Lower leg skin (tissue), 4 donors: ENCODE data around the gene HEATR5A. TPM values are rescaled to one million over a fixed set of nuclear protein-coding genes. Genes with fewer than 3 reads are reported as not detected.
"Not testable (repeated sequence)": the region's sequence is repeated elsewhere in the genome, so short reads cannot be mapped to it uniquely, and the experiment has no call there.

ENCODE experiments used
- DNase-seq, 2 donors: peaks; one replicate each; pipeline ENCODE4 v3.0.0-alpha.2; 2019; ENCODE audit warnings: low spot score in 2 of 2
- H3K4me3 ChIP-seq: fragments of 200-600 bp; sonication (generic); 2 replicates; pipeline ENCODE4 v1.5.1; 2017; ENCODE audit warnings: mild to moderate bottlenecking, low read depth; ENCODE audit not compliant: poor library complexity, severe bottlenecking
- POLR2A ChIP-seq, 2 donors: fragments of 450-650 bp; IDR thresholded peaks; one replicate each; pipeline ENCODE4 v1.6.1; 2016 to 2017; ENCODE audit warnings: antibody characterized with exemption in 2 of 2, mild to moderate bottlenecking in 1 of 2, moderate library complexity in 1 of 2
- WGBS, 2 donors: methylation state at CpG; one replicate each; pipeline ENCODE4 v1.1.5; 2018; 5-methylcytosine and 5-hydroxymethylcytosine counted together
- intact Hi-C: fragments of 100-400 bp; cut with DNase I; formaldehyde crosslinking; loops from one replicate; pipeline ENCODE4 v1.15.0; 2023; ENCODE audit warnings: low total_unique reads
- total RNA-seq, 4 donors: library from RNA; depleted of rRNA; stranded (reverse); fragments of >200 nt; gene quantifications; one replicate each; pipeline ENCODE4 v1.1.0, GENCODE V29; 2016
- TF ChIP-seq, protein P1 (sequence below), 3 donors: fragments of 450-650 bp; IDR thresholded peaks; one replicate each; pipeline ENCODE4 v1.5.1; 2016; ENCODE audit warnings: antibody characterized with exemption in 3 of 3, mild to moderate bottlenecking in 3 of 3, moderate library complexity in 2 of 3

Gene HEATR5A
- total RNA-seq, 4 donors from 2014 or later = 7.3 to 11.6 (median 9.8) TPM

DNA sequence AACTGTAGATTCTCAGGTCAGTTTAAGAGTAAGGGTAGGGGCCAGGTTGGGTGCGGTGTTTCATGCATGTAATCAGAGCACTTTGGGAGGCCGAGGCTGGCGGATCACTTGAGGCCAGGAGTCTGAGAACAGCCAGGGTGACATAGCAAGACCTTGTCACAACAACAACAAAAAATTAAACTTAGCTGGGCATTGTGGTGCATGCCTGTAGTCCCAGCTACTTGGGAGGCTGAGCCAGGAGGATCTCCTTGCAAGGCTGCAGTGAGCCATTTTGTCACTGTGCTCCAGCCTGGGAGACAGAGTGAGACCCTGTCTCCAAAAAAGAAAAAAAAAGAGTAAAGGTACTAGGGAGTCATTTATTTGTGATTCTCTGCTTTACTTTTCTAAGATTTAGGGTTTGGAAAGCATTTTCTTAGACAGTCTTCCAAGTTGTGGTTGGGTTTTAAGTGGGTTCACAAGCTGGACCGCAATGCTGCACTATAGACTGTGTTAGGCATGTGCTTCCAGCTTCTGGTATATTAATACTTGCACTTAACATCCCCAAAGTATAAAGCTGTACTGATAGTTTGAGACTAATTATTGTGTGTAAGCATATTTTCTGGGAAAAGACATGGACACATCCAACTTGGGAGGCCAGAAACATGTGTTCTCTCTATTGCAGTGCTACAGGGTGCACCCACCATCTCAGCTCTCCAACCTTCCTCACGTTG, 163.7 kb downstream of the HEATR5A start:
- intact Hi-C loops = no loop called here
- no peak overlapping the region for H3K4me3 ChIP-seq
- TF ChIP-seq POLR2A (IDR thresholded peaks at IDR 0.05) = no peak
- DNase-seq = no peak
- 92 to 93% methylated on average over 5 of the region's 5 CpGs for WGBS, 2 donors

DNA sequence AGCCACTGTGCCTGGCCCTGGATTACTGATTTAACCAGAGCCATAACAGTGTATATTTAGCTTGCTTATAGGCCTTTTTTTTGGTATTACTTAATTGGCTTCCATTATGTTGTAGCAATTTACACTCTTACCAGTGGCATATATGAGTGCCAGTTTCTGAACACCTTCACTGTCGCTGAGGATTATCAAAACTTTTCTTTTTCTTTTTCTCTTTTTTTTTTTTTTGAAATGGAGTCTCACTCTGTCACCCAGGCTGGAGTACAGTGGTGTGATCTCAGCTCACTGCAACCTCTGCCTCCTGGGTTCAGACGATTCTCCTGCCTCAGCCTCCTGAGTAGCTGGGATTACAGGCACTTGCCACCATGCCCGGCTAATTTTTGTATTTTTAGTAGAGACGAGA, 164.4 kb downstream of the HEATR5A start:
- DNase-seq, intact Hi-C loops: not testable (repeated sequence)
- 92 to 98% methylated on average over 4 of the region's 4 CpGs for whole genome bisulfite sequencing, 2 donors

DNA sequence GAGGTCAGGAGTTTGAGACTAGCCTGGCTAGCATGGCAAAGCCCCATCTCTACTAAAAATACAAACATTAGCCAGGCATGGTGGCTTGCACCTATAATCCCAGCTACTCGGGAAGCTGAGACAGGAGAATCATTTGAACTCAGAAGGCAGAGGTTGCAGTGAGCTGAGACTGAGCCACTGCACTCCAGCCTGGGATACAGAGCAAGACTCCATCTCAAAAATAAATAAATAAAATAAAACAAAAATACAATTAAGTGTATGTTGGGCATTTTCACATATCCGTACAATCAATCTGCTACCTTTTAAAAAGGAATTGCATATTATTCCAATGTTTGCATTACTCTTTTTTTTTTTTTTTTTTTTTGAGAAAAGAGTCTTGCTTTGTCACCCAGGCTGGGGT, 165.1 kb downstream of the HEATR5A start:
- 92 to 95% methylated on average over 2 of the region's 2 CpGs for WGBS, 2 donors
- intact Hi-C loops = no loop called here
- TF ChIP-seq POLR2A (IDR thresholded peaks at IDR 0.05) = no peak
- TF ChIP-seq, protein P1, sequence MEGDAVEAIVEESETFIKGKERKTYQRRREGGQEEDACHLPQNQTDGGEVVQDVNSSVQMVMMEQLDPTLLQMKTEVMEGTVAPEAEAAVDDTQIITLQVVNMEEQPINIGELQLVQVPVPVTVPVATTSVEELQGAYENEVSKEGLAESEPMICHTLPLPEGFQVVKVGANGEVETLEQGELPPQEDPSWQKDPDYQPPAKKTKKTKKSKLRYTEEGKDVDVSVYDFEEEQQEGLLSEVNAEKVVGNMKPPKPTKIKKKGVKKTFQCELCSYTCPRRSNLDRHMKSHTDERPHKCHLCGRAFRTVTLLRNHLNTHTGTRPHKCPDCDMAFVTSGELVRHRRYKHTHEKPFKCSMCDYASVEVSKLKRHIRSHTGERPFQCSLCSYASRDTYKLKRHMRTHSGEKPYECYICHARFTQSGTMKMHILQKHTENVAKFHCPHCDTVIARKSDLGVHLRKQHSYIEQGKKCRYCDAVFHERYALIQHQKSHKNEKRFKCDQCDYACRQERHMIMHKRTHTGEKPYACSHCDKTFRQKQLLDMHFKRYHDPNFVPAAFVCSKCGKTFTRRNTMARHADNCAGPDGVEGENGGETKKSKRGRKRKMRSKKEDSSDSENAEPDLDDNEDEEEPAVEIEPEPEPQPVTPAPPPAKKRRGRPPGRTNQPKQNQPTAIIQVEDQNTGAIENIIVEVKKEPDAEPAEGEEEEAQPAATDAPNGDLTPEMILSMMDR (IDR thresholded peaks at IDR 0.05) = no peak
- no peak for DNase-seq
- no peak overlapping the region for H3K4me3 ChIP-seq

More for the DNA sequence above, 164.4 kb downstream of the HEATR5A start:
- H3K4me3 ChIP-seq = not testable (repeated sequence)

- DNase-seq = no peak
- intact Hi-C loops = no loop called here
- TF ChIP-seq, protein P1 (IDR thresholded peaks at IDR 0.05) = no peak
- TF ChIP-seq POLR2A (IDR thresholded peaks at IDR 0.05) = no peak
- no peak overlapping the region for H3K4me3 ChIP-seq
- 90 to 94% methylated on average over 9 of the region's 9 CpGs for WGBS, 2 donors
Observed at GRCh38 chr14:31253746-31254471, 166.4 kb downstream of the HEATR5A start.

- no peak for DNase-seq
- H3K4me3 ChIP-seq = no peak overlapping the region
- intact Hi-C loops = no loop called here
- TF ChIP-seq POLR2A (IDR thresholded peaks at IDR 0.05) = no peak
- TF ChIP-seq, protein P1 (IDR thresholded peaks at IDR 0.05) = no peak
- 86 to 100% methylated on average over 1 of the region's 1 CpG for WGBS, 2 donors
Observed at GRCh38 chr14:31252865-31253264, 167.5 kb downstream of the HEATR5A start.

- intact Hi-C loops = no loop called here
- 56 to 60% methylated on average over 9 of the region's 10 CpGs for WGBS, 2 donors
- no peak for DNase-seq
- no peak overlapping the region for H3K4me3 ChIP-seq
- TF ChIP-seq, protein P1 (IDR thresholded peaks at IDR 0.05) = no peak
- TF ChIP-seq POLR2A (IDR thresholded peaks at IDR 0.05) = no peak
Observed at GRCh38 chr14:31251028-31251958, 169.1 kb downstream of the HEATR5A start.
